Inflammatory macrophage treated with lipopolysaccharide for 4 hours (primary cell): ENCODE results near the gene HOXC11.

ENCODE experiments used
- DNase-seq: peaks from one replicate; pipeline ENCODE4 v3.0.0-alpha.2; 2020

The HOXC11 gene

DNA sequence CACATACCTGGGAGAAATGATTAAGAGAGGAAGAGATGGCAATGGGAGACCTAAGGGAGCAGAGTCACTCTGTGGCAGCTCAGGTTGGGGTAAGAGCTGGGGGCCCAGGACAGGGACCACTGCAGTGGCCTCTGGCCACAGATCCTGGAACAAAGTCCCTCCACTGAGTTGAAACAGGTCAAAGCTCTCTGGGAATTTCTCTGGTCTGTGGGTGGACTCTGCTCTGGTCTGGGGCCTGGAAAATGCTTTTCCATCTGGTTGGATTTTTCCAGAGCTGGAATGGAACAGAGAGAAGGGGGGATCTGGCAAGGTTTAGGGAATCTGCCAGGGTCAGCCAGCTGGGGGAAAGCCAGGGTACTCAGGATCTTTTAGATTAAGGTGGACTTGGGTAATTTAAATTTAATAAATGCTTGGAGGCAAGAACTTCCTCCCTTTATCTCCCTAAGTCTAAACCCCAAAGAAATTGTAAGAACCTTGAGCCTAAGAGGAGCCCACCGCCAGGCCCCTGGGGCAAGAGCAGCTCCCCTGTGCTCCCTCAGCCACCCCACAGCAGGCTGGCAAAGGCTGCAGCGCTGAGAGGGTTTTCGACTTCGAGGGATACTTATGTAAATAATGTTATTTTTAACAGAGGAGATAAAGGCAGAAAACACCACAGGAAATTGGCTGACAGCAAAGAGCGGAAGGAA, 15.8 kb downstream of the HOXC11 start:
- no peak for DNase-seq

DNA sequence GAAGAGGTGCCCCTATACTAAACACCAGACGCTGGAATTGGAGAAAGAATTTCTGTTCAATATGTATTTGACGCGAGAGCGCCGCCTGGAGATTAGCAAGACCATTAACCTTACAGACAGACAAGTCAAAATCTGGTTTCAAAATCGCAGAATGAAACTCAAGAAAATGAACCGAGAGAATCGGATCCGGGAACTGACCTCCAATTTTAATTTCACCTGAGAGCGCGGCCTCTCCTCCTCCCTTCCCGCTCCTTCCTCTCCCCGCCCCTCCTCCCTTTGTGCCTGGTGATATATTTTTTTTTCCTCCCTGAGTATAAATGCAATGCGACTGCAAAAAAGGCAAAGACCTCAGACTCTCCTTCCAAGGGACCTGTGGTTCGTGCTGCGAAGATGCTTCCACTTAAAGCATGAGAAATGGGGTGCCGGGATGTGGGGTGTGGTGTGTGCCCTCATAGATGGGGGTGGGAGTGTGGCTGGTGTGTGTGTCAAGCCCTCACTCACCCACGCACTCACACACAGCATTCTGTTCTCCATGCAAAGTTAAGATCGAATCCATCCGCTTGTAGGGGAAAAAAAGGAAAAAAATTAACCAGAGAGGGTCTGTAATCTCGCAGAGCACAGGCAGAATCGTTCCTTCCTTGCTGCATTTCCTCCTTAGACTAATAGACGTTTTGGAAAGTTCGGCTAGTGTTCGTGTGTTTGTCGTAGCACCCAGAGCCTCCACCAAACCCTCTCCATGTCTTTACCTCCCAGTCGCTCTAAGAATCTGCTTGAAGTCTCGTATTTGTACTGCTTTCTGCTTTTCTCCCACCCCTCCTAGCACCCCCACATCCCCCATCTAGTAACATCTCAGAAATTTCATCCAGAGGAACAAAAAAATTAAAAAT, 16.5 kb downstream of the HOXC11 start:
- peak; percentile 47 for DNase-seq

DNA sequence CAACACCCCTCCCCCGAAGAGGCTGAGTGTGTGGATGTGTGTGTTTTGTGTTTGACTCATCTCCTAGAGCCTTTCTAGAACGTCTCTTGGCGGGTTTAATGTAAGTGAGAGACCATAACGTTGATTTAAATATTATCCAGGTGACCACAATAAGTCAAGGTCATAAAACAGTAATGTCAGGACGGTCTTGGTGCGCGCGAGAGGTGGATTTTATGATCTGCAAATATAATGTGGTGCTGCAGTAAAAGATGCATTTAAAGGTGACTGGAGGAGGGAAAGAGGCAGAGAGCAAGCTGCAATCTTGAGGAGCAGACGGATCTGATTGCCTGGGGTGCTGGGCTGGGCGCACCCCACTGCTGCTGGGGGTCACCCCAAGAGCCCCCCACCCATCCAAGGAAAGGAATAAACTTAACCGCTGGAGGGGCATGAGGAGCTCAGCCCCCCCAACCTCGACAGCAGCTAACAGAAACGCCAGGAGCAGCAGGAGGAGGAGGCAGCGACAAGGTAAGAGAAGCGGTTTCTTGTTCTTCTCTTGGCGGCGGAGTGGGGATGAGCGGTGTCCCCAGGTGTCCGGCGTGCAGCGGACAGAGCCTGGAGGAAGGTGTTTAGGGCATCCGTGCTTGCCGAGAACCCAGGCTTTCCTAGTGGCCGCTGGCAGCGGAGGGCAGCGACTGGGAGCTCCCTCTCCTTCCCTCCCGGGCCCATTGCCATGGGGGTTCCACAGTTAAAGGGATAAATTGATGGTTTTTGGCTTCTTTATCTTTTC, 17.6 kb downstream of the HOXC11 start:
- DNase-seq: no peak

DNA sequence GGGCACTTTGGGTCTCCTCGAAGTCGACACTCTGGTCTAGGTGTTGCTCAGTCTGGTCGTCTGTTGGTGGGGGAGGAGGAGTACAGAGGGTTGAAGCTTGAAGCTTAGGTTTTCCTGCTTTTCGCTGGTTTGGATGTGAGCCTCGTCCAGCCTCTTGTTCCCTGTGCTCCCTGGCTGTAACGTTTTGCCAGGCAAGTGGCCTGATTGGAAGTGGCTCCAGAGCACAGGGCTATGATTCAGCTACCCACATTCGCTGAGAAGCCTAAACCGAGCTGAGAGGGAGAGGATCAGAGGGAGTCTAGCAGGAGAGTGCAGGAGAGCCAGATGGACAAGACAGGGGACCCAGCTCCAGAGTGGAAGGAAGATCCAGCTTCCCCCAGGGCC, 18.1 kb downstream of the HOXC11 start:
- DNase-seq: no peak

DNA sequence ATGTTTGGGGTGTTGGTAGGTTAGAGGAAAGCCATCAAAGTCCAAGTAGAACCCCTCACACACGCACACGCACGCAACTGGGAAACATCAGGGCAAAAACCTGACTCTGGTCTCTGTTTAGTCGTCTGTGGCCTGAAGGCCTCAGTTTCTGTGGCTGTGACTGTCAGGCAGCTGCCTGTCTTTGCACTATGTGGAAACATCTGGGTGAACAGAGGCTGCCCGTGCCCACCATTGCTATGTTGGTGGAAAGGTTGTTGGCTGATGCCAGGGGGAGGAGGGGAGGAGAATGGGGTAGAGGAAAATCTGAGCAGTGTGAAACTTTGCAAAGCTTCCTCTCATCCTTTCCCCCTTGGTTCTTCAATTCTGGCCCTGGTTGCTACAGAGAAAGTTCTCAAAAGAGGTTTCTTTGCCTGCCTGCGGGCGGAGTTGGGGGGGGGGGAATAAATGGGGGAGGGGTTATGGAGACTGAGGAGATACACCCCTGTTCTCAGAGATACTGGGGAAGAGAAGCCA, 19.5 kb downstream of the HOXC11 start:
- DNase-seq: no peak

DNA sequence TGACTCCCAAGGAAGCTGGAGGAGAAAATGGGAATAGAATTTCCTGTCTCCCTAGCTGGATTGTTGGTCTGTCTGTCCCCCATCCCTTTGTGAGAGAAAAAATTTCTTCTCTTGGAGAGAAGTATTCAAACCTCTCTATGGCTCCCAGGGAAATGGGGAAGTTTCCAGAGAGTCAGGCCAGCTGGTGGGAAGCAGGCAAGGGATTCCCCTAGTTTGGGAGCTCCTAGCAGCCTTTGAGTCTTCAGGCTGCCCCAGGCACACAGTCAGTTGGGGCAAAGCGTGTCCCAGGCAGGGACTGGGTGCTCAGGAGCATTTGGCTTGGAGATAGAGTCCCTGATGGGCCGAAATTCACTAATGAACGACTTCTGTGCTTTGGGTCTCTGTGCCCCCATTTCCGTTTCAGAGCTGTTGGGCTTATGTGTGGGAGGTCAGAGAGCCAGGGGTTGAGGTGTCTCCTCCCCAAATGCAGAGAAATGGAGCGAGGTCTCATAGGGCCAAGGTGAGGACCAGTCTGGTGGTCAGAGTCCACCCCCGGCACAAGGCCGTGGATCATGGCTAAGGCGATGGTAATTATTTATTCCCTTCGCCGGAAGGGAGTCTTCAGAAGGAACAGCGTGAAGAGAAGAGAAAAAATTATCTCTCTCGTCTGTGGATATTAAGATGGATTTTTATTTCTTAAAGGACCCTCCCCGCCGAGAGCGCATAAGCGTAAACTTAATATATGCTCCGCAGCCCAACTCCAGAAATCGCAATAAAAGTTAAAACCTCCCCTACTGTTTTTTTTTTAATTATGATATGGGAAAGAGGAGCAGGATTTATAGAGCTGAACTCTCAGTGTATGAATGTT, 20.5 kb downstream of the HOXC11 start:
- no peak for DNase-seq

DNA sequence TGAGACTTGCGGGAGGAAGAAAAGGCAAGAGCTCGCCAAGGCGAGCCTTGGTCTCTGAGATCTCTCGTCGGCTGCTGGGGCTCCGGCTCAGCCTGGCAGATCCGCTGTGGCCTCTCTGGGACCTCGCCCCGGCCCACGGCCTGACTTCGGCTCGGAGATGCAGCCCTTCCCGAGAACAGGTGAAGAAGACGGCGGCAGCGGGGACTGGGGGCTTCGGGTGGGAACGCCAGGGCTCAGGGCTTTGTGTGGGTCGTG, 21.0 kb downstream of the HOXC11 start:
- no peak for DNase-seq

DNA sequence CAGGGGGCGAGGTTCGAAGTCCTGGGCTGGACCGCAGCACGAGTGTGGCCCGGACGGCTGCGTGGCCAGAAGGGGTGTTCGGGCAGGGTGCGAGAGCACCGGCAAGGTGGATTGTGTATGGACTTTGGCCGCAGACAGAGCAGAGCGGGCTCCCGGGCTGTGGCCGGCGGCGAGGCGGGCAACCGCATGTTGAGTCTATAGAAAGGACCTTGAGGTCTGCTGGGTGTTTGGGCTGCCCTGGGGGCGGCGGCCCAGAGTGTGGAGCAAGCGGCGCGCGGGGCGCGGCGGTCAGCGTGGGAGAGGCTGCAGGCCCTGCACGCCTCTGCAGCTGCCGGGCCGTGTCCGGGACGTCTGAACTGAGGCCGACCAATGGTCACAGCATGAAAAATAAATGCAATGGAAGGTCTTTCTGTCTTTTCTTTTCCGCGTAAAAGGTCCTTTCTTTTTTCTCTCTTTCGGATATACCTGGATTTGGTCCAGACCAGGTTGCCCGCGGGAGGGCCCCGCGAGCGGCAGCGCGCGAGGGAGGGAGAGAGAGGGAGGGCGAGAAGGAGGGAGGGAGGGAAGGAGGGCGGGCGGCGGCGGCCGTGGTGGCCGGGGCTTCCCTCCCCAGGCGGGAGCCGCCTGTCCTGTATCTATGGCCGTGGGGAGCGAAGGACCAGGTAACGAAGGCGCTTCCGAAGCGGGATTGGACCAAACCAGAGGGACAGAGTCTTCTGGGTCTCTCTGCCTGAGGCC, 21.5 kb downstream of the HOXC11 start:
- DNase-seq: no peak

DNA sequence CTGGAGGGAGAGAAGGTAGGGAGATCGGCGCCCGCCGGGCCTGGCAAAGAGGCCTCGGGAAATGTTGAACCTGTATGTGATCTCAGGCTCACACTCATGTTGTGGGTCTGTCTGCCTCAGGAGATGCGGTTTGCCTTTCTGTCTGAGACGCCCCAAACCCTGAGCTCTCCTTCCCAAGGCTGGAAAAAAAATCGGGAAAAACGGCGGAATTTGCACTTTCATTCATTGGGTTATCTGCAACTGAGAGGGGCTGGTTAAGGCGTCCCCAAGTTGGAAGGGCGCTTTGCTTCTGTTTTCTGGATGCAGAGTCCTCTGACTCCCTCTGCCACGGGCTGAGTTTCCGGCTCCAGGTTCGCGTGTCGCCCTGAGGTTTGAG, 22.1 kb downstream of the HOXC11 start:
- no peak for DNase-seq

DNA sequence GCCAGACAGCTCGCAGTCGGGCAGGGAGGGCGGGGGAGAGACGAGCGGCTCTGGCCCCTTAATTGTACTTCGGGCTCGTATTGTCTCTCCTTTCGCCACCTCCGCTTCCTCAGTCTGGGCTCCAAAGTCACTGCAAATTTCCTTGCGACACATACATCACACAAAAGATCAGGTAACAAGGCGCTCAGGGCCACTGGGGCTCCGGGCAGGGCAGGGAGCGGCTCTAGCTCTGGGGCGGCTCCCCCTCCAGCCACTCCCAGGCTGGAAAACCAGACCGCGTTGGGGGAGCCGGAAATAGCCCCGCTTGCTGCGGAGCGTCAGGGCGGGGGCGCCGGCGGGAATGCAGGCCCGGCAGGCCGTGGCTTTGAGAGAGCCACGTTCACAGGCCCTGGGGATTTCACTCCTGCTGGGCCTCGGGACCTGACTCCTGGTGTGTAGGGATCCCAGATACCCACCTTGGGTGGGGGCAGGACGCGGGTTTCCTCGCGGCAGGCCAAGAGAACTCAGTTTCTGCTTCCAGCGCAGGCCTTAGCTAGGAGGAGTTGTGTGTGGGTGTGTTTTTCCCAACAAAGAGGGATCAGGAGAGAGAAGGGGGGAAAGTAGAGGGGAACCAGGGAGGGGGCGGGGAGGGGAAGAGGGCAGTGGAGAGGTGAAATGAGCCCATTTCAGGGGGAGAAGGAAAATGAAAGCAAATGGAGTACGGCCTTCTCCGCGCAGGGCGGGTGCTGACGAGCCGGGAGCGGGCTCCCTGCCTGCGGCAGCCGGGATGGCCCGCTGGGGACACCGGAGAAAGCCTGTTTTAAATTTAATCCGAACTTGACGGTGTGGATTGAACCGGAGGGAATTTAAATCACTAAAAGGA, 22.7 kb downstream of the HOXC11 start:
- DNase-seq: peak; percentile 29

DNA sequence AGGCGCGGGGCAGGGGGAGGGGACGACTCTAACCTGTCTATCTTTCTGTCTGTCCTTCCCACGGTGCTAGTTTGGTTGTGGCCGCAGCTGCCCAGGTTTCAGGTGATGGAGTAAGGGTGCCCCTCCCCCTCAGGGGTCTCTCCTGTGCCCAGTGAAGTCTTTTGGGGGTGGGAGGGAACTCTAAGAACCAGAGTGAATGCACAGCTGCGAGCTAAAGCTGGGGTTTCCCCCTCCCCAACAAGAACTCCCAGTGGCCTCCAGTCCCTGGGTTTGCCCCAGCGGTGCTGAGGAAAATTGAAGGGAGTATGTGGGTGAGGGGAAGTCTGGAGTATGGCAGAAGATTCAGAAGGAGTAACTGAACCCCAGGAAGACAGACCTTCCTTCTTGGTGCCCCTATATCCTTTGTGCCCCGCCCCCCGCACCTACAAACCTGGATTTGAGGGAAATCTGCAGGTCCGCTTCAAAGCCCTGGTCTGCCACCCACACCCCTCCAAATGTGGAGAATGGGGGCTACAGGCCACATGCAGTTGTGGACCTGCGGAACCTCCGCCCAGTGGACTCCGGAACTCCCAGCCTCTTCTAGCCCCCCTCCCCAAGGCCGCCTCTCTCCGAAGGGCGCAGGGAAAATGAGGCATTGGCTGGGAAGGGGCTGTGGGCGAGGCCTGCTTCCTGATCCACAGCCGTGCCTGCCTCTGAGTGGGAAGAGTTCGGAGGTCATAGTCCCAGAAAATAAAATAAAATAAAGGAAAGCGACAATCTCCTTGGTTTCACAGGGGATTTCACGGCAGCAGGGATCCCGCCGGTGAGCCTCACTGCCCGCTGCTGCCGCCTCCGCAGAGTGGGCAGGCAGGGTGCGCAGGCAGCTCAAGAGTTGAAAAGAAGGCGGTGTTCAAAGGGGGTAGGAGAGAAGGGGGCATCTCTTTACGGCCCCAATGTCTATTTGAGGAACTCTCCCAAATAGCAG, 23.6 kb downstream of the HOXC11 start:
- DNase-seq: no peak

DNA sequence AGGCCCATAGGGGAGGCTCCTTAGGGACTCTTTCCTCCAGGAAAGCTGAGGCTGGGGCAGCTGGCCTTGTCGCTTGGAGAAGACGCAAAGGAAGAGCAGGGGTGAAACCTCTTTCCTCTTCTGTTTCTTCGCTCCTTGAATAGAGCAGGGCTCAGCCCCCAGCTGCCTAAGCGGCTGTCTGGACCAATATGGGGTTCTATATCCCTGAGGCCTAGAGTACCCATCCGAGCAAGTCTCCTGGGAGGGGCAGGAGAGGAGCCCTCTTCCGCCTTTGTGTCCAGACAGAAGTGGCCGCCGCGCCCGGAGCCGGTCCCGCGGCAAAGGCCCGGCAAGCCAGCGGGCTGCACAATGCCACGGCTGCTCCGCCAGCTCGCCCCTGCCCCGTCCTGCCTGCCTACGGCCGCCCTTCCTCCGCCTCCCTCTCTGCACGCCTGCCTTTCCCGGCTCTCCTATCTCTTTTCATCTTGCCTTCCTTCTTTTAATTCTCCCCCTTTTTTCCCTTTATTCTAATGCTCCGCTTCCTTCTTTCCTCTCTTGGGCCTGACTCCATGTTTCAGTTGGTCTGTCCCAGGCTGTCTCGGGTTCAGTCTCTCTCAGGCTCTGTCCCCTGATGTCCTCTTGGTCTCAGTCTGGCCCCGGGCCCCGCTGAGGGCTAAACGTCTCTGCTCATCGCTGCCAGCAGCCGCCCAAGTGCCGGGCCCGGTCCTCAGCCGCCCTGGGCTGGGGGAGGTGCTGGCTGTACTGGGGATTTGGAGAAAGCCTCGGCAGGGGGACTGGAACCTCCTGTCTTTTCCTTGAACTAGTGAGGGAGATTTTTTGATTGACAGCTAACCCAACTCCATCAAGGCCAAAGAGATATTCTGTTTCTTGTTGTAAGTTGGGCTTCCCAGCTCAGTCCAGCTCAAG, 24.5 kb downstream of the HOXC11 start:
- DNase-seq: no peak

DNA sequence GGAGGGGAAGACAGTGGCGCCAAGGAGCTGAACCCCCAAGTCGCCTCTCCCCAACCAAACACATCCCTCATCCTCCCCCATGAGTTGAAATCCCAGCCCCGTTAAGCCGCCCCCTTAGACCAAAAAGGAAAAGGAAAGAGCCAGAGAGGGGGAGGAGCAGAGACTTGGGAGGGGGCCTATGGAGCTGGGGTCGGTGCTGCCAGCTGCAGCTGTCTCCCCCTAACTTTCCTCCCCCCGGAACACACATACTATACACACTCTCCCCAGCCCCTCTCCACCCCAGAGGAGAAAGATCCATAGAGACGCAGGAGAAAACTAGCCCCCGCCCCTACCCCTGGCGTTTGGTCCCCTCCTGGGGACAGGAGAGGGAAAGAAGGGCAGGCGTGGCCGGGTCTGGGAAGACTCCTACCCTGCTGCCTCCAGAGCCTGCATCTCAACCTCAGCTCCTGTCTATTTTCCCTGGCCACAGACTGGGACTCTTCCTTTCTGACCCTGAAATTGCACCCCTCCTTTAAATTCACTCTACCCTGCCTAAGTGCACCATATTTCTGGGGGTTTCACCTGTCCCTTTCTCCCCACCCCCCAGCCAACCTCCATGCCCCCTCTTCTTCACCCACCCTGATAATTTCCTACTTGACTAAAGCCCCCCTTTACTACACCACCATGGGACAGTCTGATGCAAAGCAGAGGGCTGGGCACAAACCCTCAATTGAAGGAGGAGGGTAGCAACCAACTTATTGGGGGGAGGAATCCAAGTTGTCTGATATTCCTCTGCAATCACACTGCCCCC, 25.4 kb downstream of the HOXC11 start:
- no peak for DNase-seq

DNA sequence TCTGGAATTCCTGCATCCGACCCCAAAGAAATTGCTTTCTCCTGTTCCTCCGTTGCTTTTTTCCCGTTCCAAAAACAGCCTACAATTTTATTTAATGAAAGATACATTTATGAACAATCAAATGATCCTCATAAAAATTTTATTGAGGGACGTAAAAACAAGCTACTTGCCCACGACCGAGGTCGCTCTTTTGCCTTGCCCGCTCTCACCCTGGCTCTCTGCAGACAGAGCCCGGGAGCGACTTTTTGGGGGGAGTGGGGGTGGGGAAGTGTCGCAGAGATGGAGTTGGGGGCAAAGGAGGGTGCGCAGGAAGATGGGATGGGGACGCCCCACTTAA, 25.9 kb downstream of the HOXC11 start:
- DNase-seq: no peak

DNA sequence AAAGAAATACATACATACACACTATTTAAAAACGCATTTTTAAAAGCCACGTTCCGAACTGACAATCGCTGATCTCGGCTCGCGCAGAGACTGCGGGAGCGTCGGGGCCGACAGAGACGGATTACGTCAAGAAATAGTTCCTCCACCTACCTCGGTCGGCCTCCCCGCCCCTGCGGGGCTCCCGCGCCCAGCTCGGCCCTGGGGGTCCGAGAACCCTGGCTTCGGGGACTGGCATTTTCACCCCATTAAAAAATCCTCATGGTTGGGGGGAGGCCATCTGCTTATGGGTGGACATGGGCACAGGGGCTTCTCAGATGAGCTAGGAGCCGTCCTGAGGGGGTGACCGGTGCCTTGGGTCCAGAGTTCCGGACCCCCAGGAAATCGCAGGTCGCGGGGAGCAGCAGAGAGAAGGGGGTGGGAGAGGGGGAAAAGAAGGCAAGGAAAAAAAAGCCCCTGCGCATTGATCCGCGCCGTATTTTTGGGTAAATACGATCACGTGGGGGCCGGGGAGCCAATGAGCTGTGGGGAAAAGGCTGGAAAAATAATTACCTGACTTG, 26.7 kb downstream of the HOXC11 start:
- no peak for DNase-seq

DNA sequence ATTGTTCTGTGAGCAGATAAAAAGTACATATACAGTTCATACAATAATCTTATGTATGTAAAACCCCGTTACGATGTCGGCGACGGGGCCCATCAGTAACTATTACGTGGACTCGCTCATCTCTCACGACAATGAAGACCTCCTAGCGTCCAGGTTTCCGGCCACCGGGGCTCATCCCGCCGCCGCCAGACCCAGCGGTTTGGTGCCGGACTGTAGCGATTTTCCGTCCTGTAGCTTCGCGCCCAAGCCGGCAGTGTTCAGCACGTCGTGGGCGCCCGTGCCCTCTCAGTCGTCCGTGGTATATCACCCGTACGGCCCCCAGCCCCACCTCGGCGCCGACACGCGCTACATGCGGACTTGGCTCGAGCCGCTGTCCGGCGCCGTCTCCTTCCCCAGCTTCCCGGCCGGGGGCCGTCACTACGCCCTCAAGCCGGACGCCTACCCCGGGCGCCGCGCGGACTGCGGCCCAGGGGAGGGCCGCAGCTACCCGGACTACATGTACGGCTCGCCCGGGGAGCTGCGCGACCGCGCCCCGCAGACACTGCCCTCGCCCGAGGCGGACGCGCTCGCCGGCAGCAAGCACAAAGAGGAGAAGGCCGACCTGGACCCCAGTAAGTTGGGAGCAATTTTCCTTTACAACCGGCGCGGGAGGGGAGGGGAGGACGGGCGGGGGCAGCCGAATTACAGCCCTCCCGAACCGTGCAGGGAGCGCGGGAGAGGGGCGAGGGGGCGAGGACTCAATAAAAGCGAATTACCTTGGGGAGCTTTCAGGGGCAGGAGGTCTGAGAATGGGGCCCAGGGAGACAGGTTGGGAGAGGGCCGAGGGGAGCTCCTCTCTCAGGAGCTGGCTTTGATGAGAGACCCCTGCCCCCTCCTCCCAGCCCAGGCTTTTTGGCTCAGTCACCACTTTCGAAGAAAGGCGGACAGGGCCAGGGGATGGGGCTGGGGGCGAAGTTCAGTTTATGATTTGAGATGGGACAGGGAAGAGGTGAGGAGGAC, 27.5 kb downstream of the HOXC11 start, which contains the start of gene HOXC9:
Gene HOXC9 (plus strand): TSS at position 46 of the 999 bp plus-strand sequence. CDS start 28 bp downstream, at position 74.
- DNase-seq: no peak
